ENCODE measurements around the gene SKAP1. TPM values are rescaled to one million over a fixed set of nuclear protein-coding genes. Genes with fewer than 3 reads are reported as not detected.

The SKAP1 gene
- total and polyA plus RNA-seq, 2 experiments from 2014 or later = 0.27 TPM; not detected in 1

GRCh38 chr17:48416971-48417370 is 13.0 kb downstream of the SKAP1 start:
- no peak overlapping the region for H3K4me3 Mint-ChIP-seq
- Histone ChIP-seq H3K27me3 (ENCODE audit: insufficient read depth) (no peaks in the 10 kb centered on the region), H3K9me2 (ENCODE audit: insufficient read depth) (no peaks in the 10 kb centered on the region), H3K4me3 (peak overlapping the region; percentile 4; the same call in 1 of the 2 replicates), H4K20me1 (replicated peaks; ENCODE audit: insufficient read depth) (no peaks in the 10 kb centered on the region), H2AFZ (no peak overlapping the region), H3K36me3 (ENCODE audit: insufficient read depth) (no peaks in the 10 kb centered on the region), H3F3A (replicated peaks; ENCODE audit: low read depth) (no peaks in the 10 kb centered on the region), H3K4me2 (peak overlapping the region; percentile 31), H3K79me2 (replicated peaks; ENCODE audit: insufficient read depth) (no peaks in the 10 kb centered on the region), H3K27ac (ENCODE audit: low read depth) (no peak overlapping the region), H3K4me1 (ENCODE audit: insufficient read depth) (peaks cover 32% of the 10 kb centered on the region)
- H3K36me3 Mint-ChIP-seq (ENCODE audit: low read depth) = no peaks in the 10 kb centered on the region
- DNase-seq (ENCODE audit: low spot score) = no peak
- ATAC-seq = peak; percentile 54; the same call in 2 of the 3 replicates
- no peak for TF ChIP-seq STAT1 (IDR thresholded peaks at IDR 0.05; ENCODE audit: unreplicated experiment)
- TF ChIP-seq CREB1 (CRISPR knock-in tag; IDR thresholded peaks at IDR 0.05; ENCODE audit: low read depth) = no peak
- no peak for TF ChIP-seq NANOG (IDR thresholded peaks at IDR 0.05; ENCODE audit: borderline replicate concordance)
- TF ChIP-seq EZH2 (IDR thresholded peaks at IDR 0.05; ENCODE audit: low read depth, unreplicated experiment) = no peak
- no peak for TF ChIP-seq ZNF331 (CRISPR knock-in tag; IDR thresholded peaks at IDR 0.05; ENCODE audit: low read depth)
- no peak for TF ChIP-seq CTCF (conservative IDR thresholded peaks at IDR 0.05; ENCODE audit: low read depth in 2 of 2)
- TF ChIP-seq, protein P1, sequence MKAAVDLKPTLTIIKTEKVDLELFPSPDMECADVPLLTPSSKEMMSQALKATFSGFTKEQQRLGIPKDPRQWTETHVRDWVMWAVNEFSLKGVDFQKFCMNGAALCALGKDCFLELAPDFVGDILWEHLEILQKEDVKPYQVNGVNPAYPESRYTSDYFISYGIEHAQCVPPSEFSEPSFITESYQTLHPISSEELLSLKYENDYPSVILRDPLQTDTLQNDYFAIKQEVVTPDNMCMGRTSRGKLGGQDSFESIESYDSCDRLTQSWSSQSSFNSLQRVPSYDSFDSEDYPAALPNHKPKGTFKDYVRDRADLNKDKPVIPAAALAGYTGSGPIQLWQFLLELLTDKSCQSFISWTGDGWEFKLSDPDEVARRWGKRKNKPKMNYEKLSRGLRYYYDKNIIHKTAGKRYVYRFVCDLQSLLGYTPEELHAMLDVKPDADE (IDR thresholded peaks at IDR 0.05) = no peak
- TF ChIP-seq, protein P2, sequence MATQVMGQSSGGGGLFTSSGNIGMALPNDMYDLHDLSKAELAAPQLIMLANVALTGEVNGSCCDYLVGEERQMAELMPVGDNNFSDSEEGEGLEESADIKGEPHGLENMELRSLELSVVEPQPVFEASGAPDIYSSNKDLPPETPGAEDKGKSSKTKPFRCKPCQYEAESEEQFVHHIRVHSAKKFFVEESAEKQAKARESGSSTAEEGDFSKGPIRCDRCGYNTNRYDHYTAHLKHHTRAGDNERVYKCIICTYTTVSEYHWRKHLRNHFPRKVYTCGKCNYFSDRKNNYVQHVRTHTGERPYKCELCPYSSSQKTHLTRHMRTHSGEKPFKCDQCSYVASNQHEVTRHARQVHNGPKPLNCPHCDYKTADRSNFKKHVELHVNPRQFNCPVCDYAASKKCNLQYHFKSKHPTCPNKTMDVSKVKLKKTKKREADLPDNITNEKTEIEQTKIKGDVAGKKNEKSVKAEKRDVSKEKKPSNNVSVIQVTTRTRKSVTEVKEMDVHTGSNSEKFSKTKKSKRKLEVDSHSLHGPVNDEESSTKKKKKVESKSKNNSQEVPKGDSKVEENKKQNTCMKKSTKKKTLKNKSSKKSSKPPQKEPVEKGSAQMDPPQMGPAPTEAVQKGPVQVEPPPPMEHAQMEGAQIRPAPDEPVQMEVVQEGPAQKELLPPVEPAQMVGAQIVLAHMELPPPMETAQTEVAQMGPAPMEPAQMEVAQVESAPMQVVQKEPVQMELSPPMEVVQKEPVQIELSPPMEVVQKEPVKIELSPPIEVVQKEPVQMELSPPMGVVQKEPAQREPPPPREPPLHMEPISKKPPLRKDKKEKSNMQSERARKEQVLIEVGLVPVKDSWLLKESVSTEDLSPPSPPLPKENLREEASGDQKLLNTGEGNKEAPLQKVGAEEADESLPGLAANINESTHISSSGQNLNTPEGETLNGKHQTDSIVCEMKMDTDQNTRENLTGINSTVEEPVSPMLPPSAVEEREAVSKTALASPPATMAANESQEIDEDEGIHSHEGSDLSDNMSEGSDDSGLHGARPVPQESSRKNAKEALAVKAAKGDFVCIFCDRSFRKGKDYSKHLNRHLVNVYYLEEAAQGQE (IDR thresholded peaks at IDR 0.05; ENCODE audit: unreplicated experiment) = no peak
- no peak for TF ChIP-seq POLR2AphosphoS5 (IDR thresholded peaks at IDR 0.05; ENCODE audit: low read depth)
- TF ChIP-seq, protein P3, sequence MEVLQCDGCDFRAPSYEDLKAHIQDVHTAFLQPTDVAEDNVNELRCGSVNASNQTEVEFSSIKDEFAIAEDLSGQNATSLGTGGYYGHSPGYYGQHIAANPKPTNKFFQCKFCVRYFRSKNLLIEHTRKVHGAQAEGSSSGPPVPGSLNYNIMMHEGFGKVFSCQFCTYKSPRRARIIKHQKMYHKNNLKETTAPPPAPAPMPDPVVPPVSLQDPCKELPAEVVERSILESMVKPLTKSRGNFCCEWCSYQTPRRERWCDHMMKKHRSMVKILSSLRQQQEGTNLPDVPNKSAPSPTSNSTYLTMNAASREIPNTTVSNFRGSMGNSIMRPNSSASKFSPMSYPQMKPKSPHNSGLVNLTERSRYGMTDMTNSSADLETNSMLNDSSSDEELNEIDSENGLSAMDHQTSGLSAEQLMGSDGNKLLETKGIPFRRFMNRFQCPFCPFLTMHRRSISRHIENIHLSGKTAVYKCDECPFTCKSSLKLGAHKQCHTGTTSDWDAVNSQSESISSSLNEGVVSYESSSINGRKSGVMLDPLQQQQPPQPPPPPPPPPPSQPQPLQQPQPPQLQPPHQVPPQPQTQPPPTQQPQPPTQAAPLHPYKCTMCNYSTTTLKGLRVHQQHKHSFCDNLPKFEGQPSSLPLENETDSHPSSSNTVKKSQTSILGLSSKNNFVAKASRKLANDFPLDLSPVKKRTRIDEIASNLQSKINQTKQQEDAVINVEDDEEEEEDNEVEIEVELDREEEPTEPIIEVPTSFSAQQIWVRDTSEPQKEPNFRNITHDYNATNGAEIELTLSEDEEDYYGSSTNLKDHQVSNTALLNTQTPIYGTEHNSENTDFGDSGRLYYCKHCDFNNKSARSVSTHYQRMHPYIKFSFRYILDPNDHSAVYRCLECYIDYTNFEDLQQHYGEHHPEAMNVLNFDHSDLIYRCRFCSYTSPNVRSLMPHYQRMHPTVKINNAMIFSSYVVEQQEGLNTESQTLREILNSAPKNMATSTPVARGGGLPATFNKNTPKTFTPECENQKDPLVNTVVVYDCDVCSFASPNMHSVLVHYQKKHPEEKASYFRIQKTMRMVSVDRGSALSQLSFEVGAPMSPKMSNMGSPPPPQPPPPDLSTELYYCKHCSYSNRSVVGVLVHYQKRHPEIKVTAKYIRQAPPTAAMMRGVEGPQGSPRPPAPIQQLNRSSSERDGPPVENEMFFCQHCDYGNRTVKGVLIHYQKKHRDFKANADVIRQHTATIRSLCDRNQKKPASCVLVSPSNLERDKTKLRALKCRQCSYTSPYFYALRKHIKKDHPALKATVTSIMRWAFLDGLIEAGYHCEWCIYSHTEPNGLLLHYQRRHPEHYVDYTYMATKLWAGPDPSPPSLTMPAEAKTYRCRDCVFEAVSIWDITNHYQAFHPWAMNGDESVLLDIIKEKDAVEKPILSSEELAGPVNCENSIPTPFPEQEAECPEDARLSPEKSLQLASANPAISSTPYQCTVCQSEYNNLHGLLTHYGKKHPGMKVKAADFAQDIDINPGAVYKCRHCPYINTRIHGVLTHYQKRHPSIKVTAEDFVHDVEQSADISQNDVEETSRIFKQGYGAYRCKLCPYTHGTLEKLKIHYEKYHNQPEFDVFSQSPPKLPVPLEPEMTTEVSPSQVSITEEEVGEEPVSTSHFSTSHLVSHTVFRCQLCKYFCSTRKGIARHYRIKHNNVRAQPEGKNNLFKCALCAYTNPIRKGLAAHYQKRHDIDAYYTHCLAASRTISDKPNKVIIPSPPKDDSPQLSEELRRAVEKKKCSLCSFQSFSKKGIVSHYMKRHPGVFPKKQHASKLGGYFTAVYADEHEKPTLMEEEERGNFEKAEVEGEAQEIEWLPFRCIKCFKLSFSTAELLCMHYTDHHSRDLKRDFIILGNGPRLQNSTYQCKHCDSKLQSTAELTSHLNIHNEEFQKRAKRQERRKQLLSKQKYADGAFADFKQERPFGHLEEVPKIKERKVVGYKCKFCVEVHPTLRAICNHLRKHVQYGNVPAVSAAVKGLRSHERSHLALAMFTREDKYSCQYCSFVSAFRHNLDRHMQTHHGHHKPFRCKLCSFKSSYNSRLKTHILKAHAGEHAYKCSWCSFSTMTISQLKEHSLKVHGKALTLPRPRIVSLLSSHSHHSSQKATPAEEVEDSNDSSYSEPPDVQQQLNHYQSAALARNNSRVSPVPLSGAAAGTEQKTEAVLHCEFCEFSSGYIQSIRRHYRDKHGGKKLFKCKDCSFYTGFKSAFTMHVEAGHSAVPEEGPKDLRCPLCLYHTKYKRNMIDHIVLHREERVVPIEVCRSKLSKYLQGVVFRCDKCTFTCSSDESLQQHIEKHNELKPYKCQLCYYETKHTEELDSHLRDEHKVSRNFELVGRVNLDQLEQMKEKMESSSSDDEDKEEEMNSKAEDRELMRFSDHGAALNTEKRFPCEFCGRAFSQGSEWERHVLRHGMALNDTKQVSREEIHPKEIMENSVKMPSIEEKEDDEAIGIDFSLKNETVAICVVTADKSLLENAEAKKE (CRISPR knock-in tag; IDR thresholded peaks at IDR 0.05) = no peak
- no peak for TF ChIP-seq JUNB (IDR thresholded peaks at IDR 0.05; ENCODE audit: unreplicated experiment)
- TF ChIP-seq EZH2phosphoT487 (IDR thresholded peaks at IDR 0.05; ENCODE audit: unreplicated experiment) = no peak
- TF ChIP-seq ZNF114 (CRISPR knock-in tag; IDR thresholded peaks at IDR 0.05) = no peak
- H3K4me1 Mint-ChIP-seq = peaks cover 32% of the 10 kb centered on the region
- peaks cover 2% of the 10 kb centered on the region for H3K27me3 Mint-ChIP-seq (ENCODE audit: insufficient read depth, low read depth, poor library complexity)
- H3K27ac Mint-ChIP-seq = 0 out of 2 replicates have a peak overlapping the region, but pooled peaks have one; percentile 61
- H3K9me3 Mint-ChIP-seq = no peaks in the 10 kb centered on the region

All from GM23338 (cell line).